ENCODE results near the gene CALHM2.

CALHM2 gene

GRCh38 chr10:103476046-103476768 is 24.0 kb upstream of the CALHM2 start:
- peak; percentile 77 for DNase-seq (ENCODE audit: low read depth, low spot score)

GRCh38 chr10:103475437-103475836 is 23.3 kb upstream of the CALHM2 start:
- DNase-seq (ENCODE audit: low read depth, low spot score): no peak

DNA sequence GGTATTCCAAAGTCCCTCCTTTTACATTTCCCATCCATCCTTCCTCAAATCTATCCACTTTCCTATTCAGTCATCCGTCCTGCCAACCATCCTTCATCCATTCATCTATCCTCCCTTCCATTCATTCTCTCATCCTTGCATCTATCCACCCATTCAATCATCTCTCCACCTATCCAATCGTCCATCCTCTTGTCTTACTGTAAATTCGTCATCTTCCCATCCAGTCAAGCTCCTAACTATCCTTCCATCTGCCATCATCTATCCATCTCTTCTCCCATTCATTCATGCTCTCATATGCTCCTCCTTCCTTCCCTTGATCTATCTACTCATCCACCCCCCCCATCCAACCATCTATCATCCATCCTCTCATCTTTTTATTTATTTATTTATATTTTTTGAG is 21.9 kb upstream of the CALHM2 start:
- DNase-seq (ENCODE audit: low read depth, low spot score): no peak

- DNase-seq (ENCODE audit: low read depth, low spot score): no peak
Observed at GRCh38 chr10:103473261-103473671, 21.1 kb upstream of the CALHM2 start.

GRCh38 chr10:103472005-103472404 is 19.8 kb upstream of the CALHM2 start:
- DNase-seq (ENCODE audit: low read depth, low spot score): no peak

DNA sequence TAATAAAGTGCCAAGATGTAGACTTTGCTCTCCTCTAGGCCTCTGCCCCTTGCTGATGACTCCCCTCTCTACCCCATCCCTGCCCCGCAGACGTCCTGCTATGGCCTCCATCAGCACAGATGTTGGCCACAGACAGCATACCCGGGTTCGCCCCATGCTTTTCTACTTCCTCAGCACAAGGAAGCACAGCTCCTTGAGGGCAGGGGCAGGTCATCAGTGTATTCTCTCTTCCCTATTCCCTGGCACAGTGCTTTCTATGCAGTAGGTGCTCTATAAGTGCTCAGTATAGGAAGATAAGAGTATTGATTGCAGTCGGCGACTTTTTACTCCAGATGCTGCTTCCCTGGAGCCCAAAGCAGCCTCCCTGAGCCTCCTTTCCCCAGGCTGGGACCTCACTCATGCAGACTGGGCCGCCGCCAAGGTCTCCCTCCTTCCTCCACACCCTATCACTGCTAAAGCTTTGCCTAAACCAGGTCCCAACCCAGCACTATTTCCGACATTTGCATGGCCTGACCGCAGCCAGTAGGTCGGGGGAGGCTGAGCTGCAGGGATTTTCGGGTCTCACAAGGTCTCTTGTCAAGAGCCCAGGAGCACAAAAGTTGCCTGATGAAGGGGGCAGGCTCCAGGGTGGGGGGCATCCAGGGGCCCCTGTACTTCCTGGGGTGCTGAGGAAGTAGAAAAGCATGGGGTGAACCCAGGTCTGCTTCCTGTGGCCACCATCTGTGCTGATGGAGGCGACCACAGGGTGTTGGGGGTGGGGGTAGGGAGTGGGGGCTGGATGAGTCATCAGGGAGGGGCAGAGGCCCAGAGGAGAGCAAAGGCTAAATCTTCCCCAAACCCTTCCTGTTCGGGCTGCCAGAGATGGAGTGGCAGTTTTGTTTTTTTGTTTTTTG is 18.8 kb upstream of the CALHM2 start:
- no peak for DNase-seq (ENCODE audit: low read depth, low spot score)

- no peak for DNase-seq (ENCODE audit: low read depth, low spot score)
Observed at GRCh38 chr10:103469201-103469600, 17.0 kb upstream of the CALHM2 start.

DNA sequence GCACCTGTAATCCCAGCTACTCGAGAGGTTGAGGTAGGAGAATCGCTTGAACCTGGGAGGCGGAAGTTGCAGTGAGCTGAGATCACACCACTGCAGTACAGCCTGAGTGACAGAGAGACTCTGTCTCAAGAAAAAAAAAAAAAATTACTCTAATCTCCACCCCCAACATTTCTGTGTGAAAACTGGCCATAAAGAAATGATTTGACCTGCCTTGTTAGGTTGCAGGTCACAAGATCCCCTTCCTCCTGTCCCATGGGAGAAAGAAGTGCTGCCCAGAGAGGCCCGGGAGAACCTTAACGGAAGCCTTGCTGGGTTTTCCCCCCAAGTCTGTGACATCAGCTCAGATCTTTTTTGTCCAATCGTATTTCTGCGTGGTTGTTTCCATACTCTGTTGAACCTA is 15.2 kb upstream of the CALHM2 start:
- DNase-seq (ENCODE audit: low read depth, low spot score): no peak

DNA sequence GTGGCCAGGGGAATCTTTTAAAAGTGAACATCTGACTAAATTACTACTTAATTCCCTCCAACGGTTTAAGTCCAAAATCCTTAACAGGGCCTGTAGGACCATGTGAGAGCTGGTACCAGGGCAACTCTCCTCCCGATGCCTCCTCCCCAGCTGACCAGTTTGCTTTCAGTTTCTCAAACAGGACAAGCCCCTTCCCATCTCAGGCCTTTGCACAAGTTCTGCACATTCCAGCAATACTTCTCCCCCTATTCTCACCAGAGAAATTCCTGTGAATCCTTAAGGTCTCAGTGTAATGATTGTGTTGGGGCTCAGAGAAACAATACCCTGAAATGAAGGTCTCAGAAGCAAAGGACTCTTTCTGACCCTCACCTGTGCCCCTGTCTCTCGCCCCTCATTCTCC is 14.6 kb upstream of the CALHM2 start:
- DNase-seq (ENCODE audit: low read depth, low spot score): no peak

DNA sequence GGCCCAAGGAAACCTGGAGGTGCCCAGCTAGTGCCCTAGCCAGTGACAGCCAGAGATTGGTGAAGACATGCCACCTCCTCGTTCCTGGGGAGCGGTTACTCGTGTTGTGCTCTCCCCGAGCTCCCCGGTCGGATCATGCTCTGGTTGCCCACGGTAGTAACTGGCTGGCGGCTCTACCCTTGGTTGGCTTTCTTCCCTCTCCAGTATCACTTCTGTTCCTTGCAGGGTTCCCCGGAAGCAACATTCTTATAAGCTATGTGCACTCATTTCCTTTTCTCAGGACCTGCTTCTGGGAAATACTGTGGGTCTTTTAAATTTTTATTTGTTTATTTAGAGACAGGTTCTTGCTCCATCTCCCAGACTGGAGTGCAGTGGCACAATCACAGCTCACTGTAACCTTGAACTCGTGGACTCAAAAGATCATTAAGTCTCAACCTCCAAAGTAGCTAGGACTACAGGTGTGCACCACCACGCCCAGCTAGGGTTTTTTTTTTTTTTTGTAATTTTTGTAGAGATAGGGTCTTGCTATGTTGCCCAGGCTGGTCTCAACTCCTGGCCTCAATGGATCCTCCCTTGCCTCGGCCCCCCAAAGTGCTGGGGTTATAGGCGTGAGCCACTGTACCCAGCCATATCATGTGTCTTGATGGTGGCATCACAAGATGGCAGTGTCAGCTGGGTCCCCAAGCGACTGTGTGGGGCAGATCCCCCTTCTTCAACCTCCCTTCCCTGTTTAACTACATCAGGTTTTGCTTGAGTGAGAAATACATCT is 13.4 kb upstream of the CALHM2 start:
- DNase-seq (ENCODE audit: low read depth, low spot score): no peak

DNA sequence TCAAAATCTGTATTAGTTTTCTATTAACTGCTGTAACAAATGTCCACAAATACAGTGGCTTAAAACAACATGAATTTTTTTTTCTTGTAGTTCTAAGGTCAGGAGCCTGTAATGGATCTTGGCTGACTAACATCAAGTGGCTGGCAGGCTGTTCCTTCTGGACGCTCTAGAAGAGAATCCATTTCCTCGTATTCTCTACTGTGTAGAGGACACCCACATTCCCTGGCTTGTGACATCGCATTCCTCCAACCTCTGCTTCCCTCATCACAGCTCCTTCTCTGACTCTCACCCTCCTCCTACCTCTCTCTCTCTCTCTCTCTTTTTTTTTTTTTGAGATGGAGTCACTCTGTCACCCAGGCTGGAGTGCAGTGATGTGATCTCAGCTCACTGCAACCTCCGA is 11.3 kb upstream of the CALHM2 start:
- no peak for DNase-seq (ENCODE audit: low read depth, low spot score)

DNA sequence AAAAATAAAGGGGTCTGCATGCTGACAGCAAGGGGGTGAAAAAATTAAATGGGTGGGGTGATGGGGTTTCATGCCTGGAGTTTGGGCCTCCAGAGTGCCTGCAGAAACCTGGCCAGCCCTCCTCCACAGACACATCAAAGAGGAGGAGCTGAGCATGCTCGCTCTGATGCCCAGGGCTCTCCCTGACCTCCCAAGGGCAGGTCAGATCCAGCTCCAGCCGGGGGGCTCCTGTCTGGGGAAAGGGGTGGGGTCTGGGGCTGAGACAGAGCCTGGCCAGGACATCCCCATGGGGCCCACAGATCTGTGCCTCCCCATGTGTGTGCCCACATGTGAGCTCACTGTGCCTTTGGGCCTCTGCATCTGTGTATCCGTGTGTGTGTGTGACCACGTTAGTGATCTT is 7.4 kb upstream of the CALHM2 start:
- DNase-seq (ENCODE audit: low read depth, low spot score): no peak

GRCh38 chr10:103458720-103459119 is 6.5 kb upstream of the CALHM2 start, which contains the start of gene CALHM1:
CALHM1 (minus strand) TSS chr10:103458900; CDS start chr10:103458751, 149 bp downstream.
- DNase-seq (ENCODE audit: low read depth, low spot score): peak; percentile 74

DNA sequence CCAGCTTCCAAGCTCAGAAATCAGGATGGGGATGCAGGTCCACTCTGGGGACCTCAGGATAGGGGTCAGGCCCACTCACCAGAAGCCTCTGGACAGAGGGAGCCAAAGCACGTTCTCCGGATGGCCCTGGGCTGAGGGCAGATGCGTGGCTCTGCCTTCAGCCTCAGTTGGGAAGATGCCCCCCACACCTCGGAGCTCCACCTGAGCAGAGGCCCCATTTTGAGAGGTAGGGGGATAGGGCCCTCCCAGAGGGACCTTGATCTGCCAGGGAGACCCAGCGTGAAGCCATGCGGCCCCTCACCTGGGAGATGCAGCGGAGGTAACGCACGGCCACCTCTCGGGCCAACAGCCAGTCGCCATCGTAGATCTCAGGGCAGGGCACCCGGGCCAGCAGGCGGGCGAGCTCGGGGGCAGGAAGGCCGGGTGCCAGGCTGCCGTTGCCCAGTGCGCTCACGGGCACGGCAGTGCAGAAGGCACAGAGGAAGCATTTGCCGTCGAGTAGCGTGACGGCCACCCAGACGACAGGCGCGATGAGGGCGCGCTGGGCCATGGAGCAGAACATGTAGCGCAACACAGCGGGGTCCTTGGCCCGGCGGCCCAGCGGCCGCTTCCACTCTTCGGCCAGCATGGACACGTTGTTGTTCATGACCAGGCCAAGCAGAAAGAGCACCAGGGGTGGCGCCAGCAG is 5.9 kb upstream of the CALHM2 start:
- DNase-seq (ENCODE audit: low read depth, low spot score): no peak

DNA sequence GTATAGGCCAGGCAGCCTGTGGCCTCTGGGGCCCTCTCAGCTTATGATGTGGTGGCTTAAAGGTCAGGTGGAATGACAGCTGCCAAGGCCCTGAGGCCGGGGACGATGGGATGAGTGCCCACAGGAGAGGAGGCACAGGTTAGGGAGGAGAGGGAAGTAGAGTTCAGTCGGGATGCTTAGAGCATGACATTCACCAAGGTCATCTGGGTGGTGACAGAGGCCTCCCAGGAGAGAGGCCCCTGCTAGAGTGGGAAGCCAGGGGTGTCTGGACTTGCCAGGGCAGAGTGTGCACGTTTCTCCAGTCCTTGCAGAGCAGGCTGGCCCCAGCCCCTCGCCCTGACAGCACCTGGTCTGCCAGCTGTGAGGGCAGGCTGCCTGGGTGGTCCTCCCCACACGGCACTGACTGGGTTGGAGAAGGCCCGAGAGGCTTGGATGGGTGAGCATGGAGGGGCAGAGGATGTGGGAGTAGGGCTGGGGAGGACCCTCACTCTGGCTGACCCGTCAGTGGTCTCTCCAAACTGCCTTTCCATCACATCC is 5.1 kb upstream of the CALHM2 start:
- no peak for DNase-seq (ENCODE audit: low read depth, low spot score)

DNA sequence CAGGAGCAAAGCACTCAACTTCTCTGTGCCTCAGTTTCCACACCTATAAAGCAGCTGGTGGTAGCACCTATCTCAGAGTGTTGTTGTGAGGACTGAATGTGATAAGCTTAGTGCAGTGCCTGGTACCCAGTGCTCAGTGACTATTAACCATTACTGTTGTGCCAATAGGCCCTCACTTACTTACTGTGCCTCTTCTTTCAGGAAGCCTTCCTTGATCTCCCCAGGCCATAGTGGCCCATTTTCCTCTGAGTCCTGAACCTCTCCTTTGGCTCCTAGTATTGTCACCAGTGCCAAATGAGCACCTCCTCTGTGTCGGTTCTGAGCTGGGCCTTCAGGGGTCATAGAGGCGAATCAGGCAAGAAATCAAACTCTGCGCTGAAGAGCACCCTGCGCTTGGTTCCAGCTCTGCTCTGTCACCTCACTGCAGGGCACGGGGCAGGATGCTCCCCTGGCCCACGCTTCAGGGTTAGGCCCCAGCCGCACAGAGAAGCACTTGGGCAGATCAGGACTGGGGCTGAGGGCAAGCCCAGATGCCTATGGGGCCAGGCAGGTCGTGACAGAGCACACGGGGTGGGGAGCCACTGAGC is 4.0 kb upstream of the CALHM2 start:
- no peak for DNase-seq (ENCODE audit: low read depth, low spot score)

DNA sequence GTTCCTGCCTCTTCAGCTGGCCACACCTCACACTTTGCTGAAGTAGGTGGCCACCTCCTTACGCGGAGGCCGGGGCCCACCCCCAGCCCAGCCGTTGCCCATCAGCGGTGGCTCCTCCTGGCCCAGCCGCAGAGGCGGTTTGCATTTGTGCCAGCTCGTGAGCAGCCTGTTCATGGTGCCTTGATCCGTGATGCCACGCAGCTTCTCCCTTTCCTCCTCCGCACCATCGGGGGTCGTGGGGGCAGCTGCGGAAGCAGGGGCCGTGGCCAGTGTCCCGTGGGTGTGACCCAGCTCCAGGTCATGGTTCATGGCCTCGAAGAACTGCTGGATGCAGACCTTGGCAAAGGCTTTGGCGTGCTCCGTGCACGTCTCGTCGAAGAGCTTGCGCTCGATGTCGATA is 3.1 kb upstream of the CALHM2 start:
- DNase-seq (ENCODE audit: low read depth, low spot score): no peak

DNA sequence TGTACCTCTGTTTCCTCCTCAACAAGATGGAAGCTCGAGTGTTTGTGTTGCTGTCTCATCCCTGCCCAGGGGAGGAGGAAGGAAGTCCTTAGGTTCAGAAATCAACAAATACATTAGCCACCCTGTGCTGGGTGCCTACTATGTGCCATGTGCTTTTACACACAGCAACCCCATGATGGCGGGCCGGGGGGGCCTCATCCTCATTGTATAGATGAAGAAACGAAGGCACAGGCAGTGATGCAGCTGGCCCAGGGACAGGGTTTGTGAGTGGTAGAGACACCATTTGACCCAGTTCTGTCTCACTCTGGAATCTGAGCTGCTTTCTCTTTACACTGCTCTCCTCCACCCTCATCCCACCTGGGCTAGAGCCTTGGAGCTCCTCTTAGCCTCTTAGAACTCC is 1.9 kb upstream of the CALHM2 start:
- no peak for DNase-seq (ENCODE audit: low read depth, low spot score)

DNA sequence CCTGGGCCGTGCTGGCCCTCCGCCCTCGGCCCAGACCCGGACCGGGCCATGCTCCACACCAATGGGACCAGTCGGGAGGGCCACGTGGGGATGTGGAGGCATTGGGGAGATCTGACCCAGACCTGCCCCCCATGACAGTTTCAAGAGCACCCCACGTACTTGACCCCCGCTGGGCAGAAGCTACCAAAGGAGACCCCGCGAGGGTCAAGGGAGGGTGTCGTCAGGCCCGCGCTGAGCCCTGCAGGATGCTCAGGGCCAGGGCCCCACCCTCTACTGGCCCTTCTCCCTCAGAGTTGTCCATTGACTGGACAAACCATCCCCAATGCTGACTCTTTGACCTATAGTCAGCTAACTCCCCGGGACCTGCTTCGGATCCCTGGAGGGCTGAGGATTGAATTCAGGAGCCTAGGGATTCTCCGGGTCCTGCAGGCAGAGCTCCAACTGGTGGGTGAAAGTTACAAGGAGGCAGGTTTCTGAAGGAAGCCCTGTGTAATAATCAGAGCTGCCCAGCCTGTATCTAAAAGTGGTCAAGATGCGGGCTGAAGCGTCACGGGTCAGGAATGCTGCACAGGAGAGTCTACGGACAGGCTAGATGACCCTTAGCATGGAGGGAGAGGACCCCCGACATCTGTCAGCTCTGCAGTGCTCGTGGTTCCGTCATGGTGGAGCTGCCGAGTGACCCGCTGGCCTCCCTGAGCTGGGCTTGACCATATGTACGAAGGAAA is 498 bp upstream of the CALHM2 start:
- DNase-seq (ENCODE audit: low read depth, low spot score): peak; percentile 23

Measured in ELF-1 (cell line).